8988T (cell line): ENCODE results near the gene CTU1.

Source experiments
- DNase-seq: peaks from one replicate; pipeline ENCODE4 v3.0.0; 2011

Gene CTU1

DNA sequence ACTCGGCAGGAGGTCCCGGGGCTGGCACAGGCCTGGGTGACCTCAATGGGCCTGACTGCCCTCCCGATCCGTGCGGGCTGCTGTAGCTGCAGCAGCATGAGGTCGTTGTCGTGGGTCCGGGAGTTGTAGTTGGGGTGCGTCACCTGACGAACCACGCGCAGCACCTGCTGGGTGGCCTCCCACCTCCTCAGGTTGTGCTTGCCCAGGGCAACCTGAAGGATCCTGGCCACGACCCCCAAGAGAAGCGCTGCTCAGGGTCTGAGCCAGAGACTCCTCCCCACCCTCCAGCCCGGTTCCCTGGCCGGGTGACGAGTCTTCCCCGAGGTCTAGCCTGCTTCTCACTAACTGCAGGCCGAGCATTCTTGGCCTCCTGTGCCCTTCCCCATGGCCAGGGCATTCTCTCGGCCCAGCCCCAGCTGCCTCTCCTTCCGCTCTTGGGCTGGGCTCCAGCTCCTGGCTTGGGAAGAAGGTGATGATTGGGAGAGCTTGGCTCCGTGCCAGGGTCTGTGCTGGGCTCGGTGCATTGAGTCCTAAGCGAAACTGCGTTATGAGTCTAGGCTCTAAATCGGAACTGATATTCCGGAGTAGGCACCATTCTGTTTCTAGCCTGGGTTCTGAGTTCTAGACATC is 28.6 kb downstream of the CTU1 start:
- no peak for DNase-seq

- no peak for DNase-seq
Measured at GRCh38 chr19:51078731-51079130, 29.5 kb downstream of the CTU1 start.

- DNase-seq = no peak
Measured at GRCh38 chr19:51078104-51078503, 30.1 kb downstream of the CTU1 start.

GRCh38 chr19:51076631-51077213 is 31.5 kb downstream of the CTU1 start:
- no peak for DNase-seq

DNA sequence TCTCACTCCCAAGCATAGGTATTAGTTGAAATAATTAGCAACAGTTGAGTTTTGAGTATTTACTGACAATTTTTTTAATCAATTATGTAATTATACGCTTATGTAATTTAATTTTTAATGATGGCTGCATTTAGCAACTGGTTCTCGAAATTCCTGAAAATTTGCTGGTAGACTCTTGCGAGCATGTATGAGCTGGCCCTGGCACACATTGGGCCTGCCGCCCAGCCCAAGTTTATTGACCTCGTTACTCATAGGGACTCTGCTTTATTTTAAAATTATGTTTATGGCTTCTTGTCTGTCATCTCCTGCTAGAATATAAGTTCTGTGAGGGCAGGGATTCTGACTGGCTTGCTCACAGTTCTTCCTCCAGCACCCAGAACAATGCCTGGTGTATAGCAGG is 32.2 kb downstream of the CTU1 start:
- DNase-seq = no peak

DNA sequence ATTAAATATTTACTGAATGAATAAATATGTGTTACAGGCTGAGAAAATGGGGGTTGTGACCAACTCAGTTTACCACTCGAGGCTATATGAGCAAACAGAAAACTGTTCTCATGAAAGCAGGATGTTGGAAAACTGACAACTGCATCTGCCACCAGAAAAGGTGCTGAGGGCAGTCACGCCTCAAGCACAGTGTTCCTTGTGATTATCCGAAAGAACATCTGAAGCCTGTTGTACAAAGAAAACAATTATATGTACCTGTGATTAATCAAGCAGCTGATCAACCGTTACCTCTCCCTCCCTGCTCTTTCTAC is 37.2 kb downstream of the CTU1 start:
- DNase-seq = no peak

GRCh38 chr19:51070334-51071094 is 37.7 kb downstream of the CTU1 start:
- no peak for DNase-seq

DNA sequence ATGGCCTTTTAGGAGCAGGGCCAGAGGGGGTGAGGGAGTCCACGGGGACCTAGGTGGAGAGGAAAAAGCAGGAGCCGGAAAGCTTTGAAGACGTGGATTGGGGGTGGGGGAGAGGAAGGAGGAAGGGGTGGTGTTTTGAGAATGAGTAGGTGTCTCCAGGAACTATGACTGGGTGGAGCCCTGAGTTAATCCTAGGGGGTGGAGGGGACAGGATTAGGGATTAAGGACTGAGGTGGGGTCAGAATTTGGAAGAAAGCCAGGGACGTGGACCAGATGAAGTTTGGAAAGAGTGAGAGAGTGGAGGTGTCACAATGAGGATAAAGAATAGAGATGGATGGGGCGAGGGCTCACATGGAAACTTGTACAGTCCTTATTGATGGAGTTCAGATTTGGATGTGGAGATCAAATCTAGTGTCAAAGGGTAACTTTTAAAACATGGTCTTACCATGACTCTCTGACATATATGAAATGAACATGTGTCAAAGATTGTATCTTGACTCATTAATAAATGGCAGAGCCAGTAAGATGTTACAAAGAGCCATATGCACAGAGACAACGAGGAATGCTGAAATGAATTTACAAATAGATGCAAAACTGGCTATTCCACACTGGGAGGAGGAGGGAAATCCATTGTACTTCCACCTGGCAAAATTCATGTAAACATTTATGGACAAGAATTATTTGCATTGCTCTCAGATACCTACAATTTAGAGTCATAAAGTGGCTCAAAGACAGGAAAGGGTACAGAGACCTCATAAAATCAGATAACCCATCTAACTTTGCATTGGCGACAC is 41.6 kb downstream of the CTU1 start:
- no peak for DNase-seq

DNA sequence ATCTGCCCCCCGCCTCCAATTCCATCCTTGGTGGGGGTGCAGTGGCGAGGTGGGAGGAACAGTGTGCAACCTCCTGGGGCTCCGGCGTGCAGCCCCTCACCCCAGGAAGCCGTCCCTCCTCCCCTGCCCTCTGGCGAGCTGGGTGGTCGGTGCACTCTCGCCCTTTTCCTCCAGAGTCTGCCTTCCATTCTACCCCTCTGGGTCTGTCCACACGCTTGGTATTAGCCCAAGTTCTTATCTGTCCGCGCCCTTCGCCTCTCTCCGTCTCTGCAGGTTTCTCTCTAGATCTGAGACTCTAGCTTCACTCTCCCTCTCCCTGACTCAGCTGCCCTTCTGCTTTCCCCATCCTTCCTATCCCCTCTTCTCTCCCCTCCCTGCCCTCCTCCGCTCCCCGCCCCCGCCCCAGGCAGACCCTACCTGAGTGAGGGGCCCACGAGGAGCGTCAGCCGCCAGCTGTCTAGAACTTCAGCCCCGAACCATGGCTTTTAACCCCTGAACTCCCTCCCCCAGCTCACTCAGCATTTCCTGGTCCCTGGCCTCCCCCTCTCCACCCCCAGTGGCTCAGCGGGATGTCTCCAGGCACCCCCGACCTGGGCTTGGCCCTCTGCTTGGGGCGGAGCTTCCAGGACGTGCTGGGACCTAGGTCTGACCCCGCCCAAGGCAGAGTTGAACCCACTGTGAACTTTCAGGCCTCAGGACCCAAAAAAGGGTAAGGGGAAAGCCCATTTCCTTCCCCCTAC is 42.8 kb downstream of the CTU1 start:
- no peak for DNase-seq

DNA sequence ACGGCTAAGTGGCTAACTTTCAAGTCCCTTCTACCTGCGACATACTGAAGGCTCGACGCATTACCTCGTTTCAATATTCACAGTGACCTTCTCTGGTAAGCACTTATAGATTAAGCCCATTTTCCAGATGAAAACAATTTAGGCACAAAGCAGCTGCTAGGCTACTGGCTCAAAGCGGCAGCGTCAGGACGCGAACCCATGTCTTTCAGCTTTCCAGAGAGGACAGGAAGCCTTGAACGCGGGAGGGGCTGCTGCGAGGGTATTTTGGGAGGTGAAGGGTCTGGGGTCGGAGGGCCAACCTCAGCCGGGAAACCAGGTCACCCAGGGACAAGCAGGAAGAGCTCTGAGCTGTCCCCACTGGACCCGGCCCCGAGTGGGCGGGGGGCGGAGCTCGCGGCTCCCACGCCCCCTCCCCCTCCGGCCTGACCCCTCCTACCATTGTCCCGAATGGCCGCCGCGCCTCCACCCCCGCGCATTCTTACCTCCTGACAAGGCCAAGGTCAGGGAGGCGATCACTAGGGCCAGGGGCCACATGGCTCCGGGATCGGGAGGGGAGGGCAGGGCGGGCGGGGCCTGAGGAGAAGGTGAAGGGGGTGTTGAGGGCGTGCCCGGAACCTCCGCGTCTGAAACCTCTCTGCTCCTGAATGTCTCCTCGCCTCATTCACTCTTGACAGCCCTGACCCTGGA is 43.5 kb downstream of the CTU1 start, which contains the start of gene KLK13:
Gene KLK13 (minus strand): TSS at position 559 of the 687 bp plus-strand sequence. CDS start 25 bp downstream, at position 534.
- no peak for DNase-seq

GRCh38 chr19:51063664-51064063 is 44.5 kb downstream of the CTU1 start:
- DNase-seq = no peak

GRCh38 chr19:51060973-51061372 is 47.2 kb downstream of the CTU1 start:
- DNase-seq = no peak

DNA sequence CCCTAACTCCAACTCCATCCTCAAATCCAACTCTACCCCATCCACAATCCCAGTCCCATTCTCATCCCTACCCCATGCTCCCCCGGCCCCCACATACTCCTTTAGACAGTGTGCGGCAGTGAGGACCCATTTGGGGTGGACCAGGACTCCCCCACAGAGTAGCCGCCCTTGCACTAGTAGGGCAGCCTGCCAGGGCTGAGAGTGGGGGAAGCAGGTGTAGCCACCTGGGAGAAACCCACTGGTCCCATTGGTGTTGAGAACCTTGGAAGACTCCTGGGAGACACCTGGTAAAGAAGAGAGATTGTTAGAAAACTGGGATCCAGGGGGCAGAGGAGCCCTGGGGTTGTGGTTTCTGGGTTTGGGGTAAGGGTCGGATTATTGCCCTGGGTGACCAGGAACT is 47.9 kb downstream of the CTU1 start:
- DNase-seq = no peak

- no peak for DNase-seq
Measured at GRCh38 chr19:51059715-51060114, 48.5 kb downstream of the CTU1 start.

- no peak for DNase-seq
Measured at GRCh38 chr19:51055866-51056265, 52.3 kb downstream of the CTU1 start.
